HFFc6 (cell line): Measurements from ENCODE around the gene CRYBG1. TPM values are rescaled to one million over a fixed set of nuclear protein-coding genes. Genes with fewer than 3 reads are reported as not detected.

ENCODE experiments used
- DNase-seq: peaks from one replicate; pipeline ENCODE4 v3.0.0-alpha.2; 2018
- H3K27ac Mint-ChIP-seq: 2 replicates; pipeline ENCODE4 v1.8.0; 2020; ENCODE audit warnings: mild to moderate bottlenecking, mixed read lengths
- H3K27me3 Mint-ChIP-seq: 2 replicates; pipeline ENCODE4 v1.8.0; 2021; ENCODE audit warnings: mild to moderate bottlenecking, moderate library complexity, mixed read lengths; ENCODE audit not compliant: insufficient read depth
- H3K36me3 Mint-ChIP-seq: 2 replicates; pipeline ENCODE4 v1.8.0; 2021; ENCODE audit warnings: low read depth, mixed read lengths
- H3K4me1 Mint-ChIP-seq: 2 replicates; pipeline ENCODE4 v1.8.0; 2020; ENCODE audit warnings: low read depth, mixed read lengths
- H3K4me3 Mint-ChIP-seq: 2 replicates; pipeline ENCODE4 v1.8.0; 2020; ENCODE audit warnings: mild to moderate bottlenecking, moderate library complexity, mixed read lengths
- H3K9me3 Mint-ChIP-seq: 2 replicates; pipeline ENCODE4 v1.8.0; 2020; ENCODE audit warnings: mild to moderate bottlenecking, mixed read lengths
- CTCF ChIP-seq: fragments of 200-600 bp; sonication (generic); IDR thresholded peaks from 2 replicates; pipeline ENCODE4 v1.5.0; 2021; ENCODE audit warnings: antibody characterized with exemption, mild to moderate bottlenecking
- total RNA-seq, 6 experiments: library from RNA; stranded (reverse); fragmentation: NEBNext Ultra II Directional; extraction: Animal tissue kit (Norgen Biotek cat#: 25700); gene quantifications; 2 replicates in 1 of 6; 3 replicates in 5 of 6; pipeline ENCODE4 v1.2.3, GENCODE V29; 2021

Gene CRYBG1
- total RNA-seq, 6 experiments from 2014 or later, result 8.2 to 10.9 (median 9.8) TPM

GRCh38 chr6:106496823-106497222 lies 136.3 kb downstream of the CRYBG1 start:
- Mint-ChIP-seq H3K27ac (no peak overlapping the region), H3K36me3 (no peaks in the 10 kb centered on the region), H3K27me3 (peaks cover 17% of the 10 kb centered on the region), H3K4me1 (peaks cover 1% of the 10 kb centered on the region; the same call in 1 of the 2 replicates), H3K9me3 (no peaks in the 10 kb centered on the region), H3K4me3 (no peak overlapping the region)
- DNase-seq, result no peak
- no peak for TF ChIP-seq CTCF

- DNase-seq, result no peak
- peaks cover 8% of the 10 kb centered on the region; the same call in 1 of the 2 replicates for H3K4me1 Mint-ChIP-seq
- H3K4me3 Mint-ChIP-seq, result no peak overlapping the region
- no peak for TF ChIP-seq CTCF
- no peaks in the 10 kb centered on the region for H3K9me3 Mint-ChIP-seq
- H3K27me3 Mint-ChIP-seq, result peaks cover 10% of the 10 kb centered on the region
- no peak overlapping the region for H3K27ac Mint-ChIP-seq
- no peaks in the 10 kb centered on the region for H3K36me3 Mint-ChIP-seq
These were observed 141.4 kb downstream of the CRYBG1 start for GRCh38 chr6:106501960-106502371.

GRCh38 chr6:106502559-106502958 lies 142.0 kb downstream of the CRYBG1 start:
- H3K9me3 Mint-ChIP-seq, result no peaks in the 10 kb centered on the region
- H3K4me3 Mint-ChIP-seq, result no peak overlapping the region
- TF ChIP-seq CTCF, result no peak
- no peak for DNase-seq
- peaks cover 8% of the 10 kb centered on the region for H3K27me3 Mint-ChIP-seq
- no peak overlapping the region for H3K27ac Mint-ChIP-seq
- peaks cover 8% of the 10 kb centered on the region; the same call in 1 of the 2 replicates for H3K4me1 Mint-ChIP-seq
- no peaks in the 10 kb centered on the region for H3K36me3 Mint-ChIP-seq

GRCh38 chr6:106508277-106508676 lies 147.8 kb downstream of the CRYBG1 start:
- H3K27ac Mint-ChIP-seq, result no peak overlapping the region
- H3K9me3 Mint-ChIP-seq, result no peaks in the 10 kb centered on the region
- no peak overlapping the region for H3K4me3 Mint-ChIP-seq
- H3K36me3 Mint-ChIP-seq, result no peaks in the 10 kb centered on the region
- DNase-seq, result no peak
- H3K4me1 Mint-ChIP-seq, result peaks cover 27% of the 10 kb centered on the region
- no peak for TF ChIP-seq CTCF
- H3K27me3 Mint-ChIP-seq, result peaks cover 29% of the 10 kb centered on the region

GRCh38 chr6:106508834-106509233 lies 148.3 kb downstream of the CRYBG1 start:
- Mint-ChIP-seq H3K27ac (no peak overlapping the region), H3K27me3 (peaks cover 29% of the 10 kb centered on the region), H3K4me1 (peaks cover 33% of the 10 kb centered on the region), H3K9me3 (no peaks in the 10 kb centered on the region), H3K4me3 (no peak overlapping the region), H3K36me3 (no peaks in the 10 kb centered on the region)
- no peak for TF ChIP-seq CTCF
- no peak for DNase-seq
